Activated CD4-positive, alpha-beta T cell treated with anti-CD3 and anti-CD28 coated beads for 4 hours (primary cell): ENCODE data around the gene PSAP.
"Not testable (repeated sequence)": the region's sequence is repeated elsewhere in the genome, so short reads cannot be mapped to it uniquely, and the experiment has no call there.

Source experiments
- DNase-seq, 2 donors: peaks; one replicate each; pipeline ENCODE4 v3.0.0-alpha.2; 2020

Gene PSAP

GRCh38 chr10:71850743-71851464 lies at the start of gene PSAP:
PSAP (minus strand) TSS chr10:71851251; CDS start chr10:71851221, 30 bp downstream.
- DNase-seq: peak; percentile 98 to 99

DNA sequence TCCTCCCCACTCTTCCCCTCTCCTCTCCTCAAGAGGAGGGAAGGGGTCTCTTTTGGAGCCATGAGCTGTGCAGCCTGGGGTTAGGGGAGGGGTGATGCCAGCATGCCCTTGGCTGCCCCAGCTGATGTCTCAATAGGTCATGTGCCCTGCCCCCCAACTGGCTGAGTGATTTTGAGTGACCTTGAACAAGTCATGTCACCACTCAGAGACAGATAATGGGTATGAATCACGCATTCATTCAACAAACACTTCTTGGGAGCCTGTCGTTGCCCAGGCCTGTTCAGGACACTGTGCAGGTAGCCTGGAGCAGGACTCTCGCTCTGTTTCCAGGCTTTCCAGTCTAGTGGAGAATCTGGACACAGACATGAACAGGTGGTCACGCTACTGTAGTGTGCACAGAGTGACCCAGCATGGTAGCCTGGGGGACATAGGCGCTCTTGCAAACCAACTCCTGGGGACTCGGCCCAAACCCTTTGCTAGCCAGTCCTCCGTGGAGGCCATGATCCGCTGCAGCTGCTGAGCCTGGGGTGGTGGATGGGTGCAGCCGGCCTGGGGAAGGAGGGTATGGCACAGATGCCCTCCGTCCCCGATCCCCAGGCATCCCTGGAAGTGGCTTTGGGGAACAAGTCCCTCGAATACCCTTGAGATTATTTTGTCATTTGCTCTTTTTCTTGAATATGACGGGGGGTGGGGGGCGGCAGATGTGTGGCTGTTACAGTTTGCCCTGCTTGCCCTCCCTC lies 49.6 kb upstream of the PSAP start:
- DNase-seq: no peak

DNA sequence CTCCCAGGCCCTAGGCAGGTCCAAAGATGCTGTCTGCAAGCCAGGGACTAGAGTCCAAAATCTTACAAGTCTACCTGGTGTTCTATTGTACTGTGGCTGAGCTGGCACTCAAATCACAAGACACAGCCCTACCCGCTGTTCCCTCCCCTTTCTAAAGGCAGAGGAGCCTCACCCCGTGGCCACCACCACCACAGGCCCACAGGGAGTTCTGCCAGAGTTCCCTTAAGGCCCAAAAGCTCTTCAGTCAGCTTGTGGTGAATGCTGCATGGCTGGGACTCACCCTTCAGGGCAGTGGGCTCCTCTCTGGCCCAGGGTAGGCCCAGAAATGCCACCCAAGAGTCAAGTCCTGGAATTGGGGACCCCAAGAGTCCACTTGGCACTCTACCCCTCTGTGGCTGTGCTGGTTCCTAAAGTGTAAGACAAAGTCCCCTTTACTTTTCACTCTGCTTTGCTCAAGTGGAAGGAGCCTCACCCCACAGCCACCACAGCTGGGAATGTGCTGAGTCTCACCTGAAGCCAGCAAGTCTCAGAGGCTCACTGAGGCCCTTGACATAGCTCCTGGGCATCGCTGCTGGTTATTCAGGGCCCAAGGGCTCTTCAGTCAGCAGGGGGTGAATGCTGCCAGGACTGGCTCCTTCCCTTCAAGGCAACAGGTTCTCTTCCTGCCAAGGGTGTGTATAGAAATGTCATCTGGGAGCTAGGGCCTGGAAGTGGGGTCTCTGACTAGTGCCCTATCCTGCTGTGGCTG lies 48.8 kb upstream of the PSAP start:
- DNase-seq: no peak

- DNase-seq: not testable (repeated sequence)
These were observed 47.3 kb upstream of the PSAP start for GRCh38 chr10:71898346-71898745.

GRCh38 chr10:71893920-71894319 lies 42.9 kb upstream of the PSAP start:
- DNase-seq: no peak

DNA sequence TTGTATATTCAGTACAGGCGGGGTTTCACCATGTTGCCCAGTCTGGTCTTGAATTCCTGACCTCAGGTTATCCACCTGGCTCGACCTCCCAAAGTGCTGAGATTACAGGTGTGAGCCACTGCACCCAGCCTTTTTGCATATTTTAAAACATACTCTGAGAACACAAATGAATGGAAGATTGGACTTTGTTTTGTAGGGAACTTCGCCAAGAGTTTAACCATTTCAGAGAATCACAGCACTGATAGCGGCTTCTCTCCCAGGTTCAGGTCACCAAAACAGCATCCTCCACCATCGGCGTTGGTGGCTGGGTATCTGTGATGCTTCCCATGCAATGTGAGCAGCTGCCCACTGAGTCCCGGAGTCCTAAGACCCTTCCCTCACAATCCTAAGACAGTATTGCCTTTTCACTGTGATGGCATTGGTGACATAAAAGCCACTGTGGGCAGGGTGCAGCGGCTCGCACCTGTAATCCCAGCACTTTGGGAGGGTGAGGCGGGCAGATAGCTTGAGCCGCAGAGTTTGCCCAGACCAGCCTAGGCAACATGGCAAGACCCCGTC lies 42.3 kb upstream of the PSAP start:
- DNase-seq: no peak

DNA sequence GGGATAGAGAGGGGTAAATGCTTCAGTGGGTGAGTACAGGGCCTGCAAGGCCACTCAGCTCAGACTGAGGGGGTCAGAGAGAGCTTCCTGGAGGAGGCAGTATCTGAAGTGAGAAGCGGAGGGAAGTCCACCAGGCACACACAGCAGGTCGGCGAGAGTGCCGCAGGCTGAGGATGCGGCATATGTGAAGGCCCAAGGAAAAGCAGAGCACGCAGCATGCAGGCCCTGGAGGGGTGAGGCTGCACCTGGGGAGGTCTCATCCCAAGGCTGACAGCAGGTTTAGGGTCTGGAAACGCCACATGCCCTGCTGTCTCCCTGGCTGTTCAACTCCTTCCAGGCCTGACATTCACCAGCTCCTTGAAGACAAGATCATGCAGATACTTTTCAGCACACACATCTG lies 40.4 kb upstream of the PSAP start:
- DNase-seq: no peak

DNA sequence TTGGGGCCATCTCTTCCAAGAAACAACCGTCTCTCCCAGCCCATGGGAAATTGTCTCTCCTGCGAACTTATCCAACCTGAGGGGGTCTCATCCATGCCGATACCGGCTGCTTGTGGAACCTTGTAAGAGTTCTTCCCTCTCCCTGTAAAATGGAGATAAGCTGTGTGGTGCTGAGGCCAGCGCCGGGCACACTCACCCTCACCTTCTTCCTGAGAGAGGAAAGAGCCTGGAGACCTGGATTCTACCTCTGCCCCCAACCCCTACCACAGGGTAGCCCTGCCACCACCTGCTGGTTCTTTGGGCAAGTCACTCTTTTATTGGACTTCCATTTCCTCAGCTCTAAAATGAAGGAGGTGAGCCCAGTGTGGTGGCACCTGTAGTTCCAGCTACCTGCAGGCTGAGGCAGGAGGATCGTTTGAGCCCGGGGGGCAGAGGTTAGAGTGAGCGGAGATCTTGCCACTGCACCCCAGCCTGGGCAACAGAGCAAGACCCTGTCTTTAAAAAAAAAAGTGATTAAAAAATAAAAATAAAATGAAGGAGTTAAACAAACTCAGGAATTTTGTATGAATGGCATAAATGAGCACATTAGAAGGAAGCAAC lies 38.4 kb upstream of the PSAP start:
- no peak for DNase-seq

GRCh38 chr10:71888623-71889387 lies 37.8 kb upstream of the PSAP start:
- peak; percentile 42 to 64 for DNase-seq

GRCh38 chr10:71888248-71888622 lies 37.2 kb upstream of the PSAP start:
- no peak for DNase-seq

GRCh38 chr10:71887743-71888142 lies 36.7 kb upstream of the PSAP start:
- no peak for DNase-seq

GRCh38 chr10:71882813-71883659 lies 32.0 kb upstream of the PSAP start:
- DNase-seq: no peak

GRCh38 chr10:71881647-71882355 lies 30.8 kb upstream of the PSAP start:
- DNase-seq: no peak

DNA sequence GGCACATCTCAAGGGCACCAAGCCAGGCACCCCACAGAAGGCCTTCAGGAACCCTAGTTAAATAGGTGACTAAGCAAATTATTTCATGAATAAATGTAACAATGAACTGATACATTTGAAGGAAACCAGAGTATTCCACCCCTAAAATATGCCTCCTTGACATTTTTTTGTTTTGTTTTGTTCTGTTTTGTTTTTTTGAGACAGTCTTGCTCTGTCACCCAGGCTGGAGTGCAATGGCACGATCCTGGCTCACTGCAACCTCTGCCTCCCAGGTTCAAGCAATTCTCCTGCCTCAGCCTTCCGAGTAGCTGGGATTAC lies 30.2 kb upstream of the PSAP start:
- DNase-seq: not testable (repeated sequence)

DNA sequence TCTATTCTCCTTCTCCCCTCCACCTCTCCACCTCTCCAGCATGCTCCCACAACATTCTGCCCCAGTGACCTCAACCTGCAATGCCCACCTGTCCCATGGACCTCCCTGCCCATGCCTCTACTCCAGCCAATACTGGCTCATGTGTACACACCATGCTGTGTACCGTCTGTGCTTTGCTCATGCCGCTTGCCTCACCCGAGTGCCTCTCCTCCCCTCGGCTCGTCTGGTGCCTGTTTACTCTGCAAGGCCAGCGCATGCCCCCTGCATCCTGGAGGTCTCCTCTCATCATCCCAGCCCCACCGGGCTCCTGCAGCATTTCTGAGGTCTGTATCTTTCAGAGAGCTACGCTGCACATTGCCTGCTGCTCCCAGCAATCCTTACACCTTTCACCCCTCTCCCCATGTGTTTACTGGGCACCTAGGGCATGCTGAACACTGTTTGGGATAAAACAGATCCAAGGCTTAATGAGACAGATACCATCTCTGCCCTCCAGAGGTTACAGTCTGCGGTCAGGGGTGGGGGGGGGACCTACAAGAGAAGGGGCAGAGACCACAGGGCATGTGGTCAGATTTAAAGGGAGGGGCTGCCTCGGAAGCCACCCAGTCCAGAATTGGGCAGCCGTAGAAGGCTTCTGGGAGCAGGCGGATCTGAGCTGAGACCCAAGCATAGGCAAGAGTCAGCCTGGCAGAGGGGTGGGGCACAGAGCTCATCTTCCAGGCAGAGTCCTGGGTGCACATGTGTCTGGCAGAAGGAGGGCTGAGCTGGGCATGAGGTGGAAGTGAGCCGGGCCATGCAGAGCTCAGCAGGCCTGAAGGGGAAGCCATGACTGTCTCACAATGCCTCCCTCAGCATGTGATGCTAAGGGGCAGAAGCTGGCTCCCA lies 29.6 kb upstream of the PSAP start:
- DNase-seq: no peak

- no peak for DNase-seq
These were observed 27.4 kb upstream of the PSAP start for GRCh38 chr10:71878327-71879034.

GRCh38 chr10:71877821-71878220 lies 26.8 kb upstream of the PSAP start:
- no peak for DNase-seq

DNA sequence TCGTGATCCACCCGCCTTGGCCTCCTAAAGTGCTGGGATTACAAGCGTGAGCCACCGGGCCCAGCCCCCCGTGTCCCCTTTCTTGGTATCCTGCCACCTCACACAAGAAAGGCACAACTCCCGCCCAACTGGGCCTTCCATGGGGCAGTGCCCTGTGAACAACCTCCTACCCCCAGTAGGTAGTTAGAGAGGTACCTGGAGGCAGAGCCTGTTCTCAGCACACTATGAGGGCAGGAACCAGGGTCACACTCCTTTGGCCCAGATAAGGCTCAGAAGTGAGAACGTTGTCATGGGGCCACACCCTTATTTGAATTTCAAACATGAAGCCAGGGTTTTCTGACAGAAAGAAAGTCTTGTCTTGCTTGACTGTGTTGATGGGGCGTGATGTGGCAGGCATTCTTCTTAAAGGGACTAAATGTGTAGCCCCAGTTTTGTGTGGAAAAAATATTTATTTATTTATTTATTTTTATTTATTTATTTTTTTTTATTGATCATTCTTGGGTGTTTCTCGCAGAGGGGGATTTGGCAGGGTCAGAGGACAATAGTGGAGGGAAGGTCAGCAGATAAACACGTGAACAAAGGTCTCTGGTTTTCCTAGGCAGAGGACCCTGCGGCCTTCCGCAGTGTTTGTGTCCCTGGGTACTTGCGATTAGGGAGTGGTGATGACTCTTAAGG lies 23.8 kb upstream of the PSAP start:
- DNase-seq: not testable (repeated sequence)
